MCF 10A (cell line): ENCODE results near the gene GSAP. TPM values are rescaled to one million over a fixed set of nuclear protein-coding genes. Genes with fewer than 3 reads are reported as not detected.

Experiments used
- BruUV-seq: library from RNA; stranded (reverse); fragments of 400-500 nt; replicated peaks from 2 replicates; lab custom pipeline; 2021; lab: Mats Ljungman, UMichigan
- CTCF ChIA-PET: fragments of 300-600 bp; sonication (Branson Sonifier 250); formaldehyde crosslinking; extraction: SDS; loops from one replicate; lab custom pipeline; 2021; ENCODE audit warnings: antibody characterized with exemption, inconsistent platforms; lab: Yijun Ruan, JAX
- POLR2A ChIA-PET: fragments of 300-600, 350-650 bp; sonication (Branson Sonifier 250); formaldehyde crosslinking; extraction: SDS; loops from one replicate; lab custom pipeline; 2020; ENCODE audit warnings: antibody characterized with exemption, inconsistent platforms; lab: Yijun Ruan, JAX
- DNase-seq: peaks from one replicate; pipeline ENCODE4 v3.0.0-alpha.2; 2018; ENCODE audit not compliant: unreplicated experiment
- H3K27ac Mint-ChIP-seq: one replicate; pipeline ENCODE4 v1.8.0; 2022; ENCODE audit warnings: mild to moderate bottlenecking, low read depth, mixed read lengths; ENCODE audit not compliant: unreplicated experiment
- H3K27me3 Mint-ChIP-seq: one replicate; pipeline ENCODE4 v1.8.0; 2022; ENCODE audit warnings: mixed read lengths; ENCODE audit not compliant: insufficient read depth, unreplicated experiment
- H3K36me3 Mint-ChIP-seq: one replicate; pipeline ENCODE4 v1.8.0; 2022; ENCODE audit warnings: mild to moderate bottlenecking, moderate library complexity, mixed read lengths; ENCODE audit not compliant: insufficient read depth, unreplicated experiment
- H3K4me1 Mint-ChIP-seq: one replicate; pipeline ENCODE4 v1.8.0; 2022; ENCODE audit warnings: mixed read lengths; ENCODE audit not compliant: insufficient read depth, unreplicated experiment
- H3K4me3 Mint-ChIP-seq: one replicate; pipeline ENCODE4 v1.8.0; 2022; ENCODE audit warnings: mild to moderate bottlenecking, moderate library complexity, mixed read lengths; ENCODE audit not compliant: unreplicated experiment
- H3K9me3 Mint-ChIP-seq: one replicate; pipeline ENCODE4 v1.8.0; 2022; ENCODE audit warnings: mixed read lengths; ENCODE audit not compliant: unreplicated experiment
- intact Hi-C: fragments of 100-400 bp; cut with micrococcal nuclease; formaldehyde crosslinking; loops from 2 replicates; pipeline ENCODE4 v1.14.1; 2022
- total RNA-seq: library from RNA; stranded (reverse); gene quantifications from 2 replicates; pipeline ENCODE4 v1.2.3, GENCODE V29; 2022
- TF ChIP-seq, protein P1 (sequence below): fragments of 200-600 bp; IDR thresholded peaks from one replicate; pipeline ENCODE4 v1.8.0; 2022; ENCODE audit warnings: antibody characterized with exemption, mild to moderate bottlenecking; ENCODE audit not compliant: unreplicated experiment

GSAP gene
- total RNA-seq, 1 experiment from 2014 or later, result 13.7 TPM

DNA sequence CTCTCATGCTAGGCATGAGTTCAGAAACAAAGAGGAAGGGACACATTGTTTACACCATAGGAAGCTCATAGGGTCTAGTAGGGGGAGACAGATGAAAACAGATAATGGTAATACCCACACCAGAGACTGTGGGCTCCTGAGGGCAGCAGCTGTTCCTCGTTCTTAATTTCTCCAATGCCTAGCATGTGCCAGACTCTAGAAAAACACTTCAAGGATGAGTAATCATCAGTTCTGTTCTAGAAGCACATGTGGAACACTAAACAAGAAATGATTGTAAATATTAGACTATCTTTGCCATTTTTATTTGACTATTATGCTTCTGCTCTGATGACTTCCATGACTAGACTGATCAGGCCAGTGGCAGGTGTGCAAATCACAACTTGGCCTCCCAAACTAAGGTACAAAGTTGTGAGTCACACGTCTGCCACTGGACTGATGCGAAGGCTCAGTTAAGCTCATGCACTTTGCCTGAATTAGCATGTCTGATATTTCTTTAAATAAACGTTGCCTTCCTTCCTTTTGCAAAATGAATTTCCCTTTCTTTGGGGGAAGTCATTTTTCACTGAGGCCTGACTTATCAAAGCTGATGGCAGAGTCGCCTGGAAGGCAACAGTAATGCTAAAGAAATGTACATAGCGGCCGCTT lies 127.4 kb downstream of the GSAP start:
- no peak overlapping the region for H3K27ac Mint-ChIP-seq
- H3K27me3 Mint-ChIP-seq, result no peaks in the 10 kb centered on the region
- intact Hi-C loops, result no loop called here
- no peaks in the 10 kb centered on the region for H3K36me3 Mint-ChIP-seq
- peaks cover 8% of the 10 kb centered on the region for H3K9me3 Mint-ChIP-seq
- TF ChIP-seq, protein P1, sequence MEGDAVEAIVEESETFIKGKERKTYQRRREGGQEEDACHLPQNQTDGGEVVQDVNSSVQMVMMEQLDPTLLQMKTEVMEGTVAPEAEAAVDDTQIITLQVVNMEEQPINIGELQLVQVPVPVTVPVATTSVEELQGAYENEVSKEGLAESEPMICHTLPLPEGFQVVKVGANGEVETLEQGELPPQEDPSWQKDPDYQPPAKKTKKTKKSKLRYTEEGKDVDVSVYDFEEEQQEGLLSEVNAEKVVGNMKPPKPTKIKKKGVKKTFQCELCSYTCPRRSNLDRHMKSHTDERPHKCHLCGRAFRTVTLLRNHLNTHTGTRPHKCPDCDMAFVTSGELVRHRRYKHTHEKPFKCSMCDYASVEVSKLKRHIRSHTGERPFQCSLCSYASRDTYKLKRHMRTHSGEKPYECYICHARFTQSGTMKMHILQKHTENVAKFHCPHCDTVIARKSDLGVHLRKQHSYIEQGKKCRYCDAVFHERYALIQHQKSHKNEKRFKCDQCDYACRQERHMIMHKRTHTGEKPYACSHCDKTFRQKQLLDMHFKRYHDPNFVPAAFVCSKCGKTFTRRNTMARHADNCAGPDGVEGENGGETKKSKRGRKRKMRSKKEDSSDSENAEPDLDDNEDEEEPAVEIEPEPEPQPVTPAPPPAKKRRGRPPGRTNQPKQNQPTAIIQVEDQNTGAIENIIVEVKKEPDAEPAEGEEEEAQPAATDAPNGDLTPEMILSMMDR, result no peak
- no TSS peak for BruUV-seq
- H3K4me3 Mint-ChIP-seq, result no peak overlapping the region
- DNase-seq, result no peak
- POLR2A ChIA-PET, result no interaction called here
- H3K4me1 Mint-ChIP-seq, result peaks cover 6% of the 10 kb centered on the region
- CTCF ChIA-PET, result interaction anchor here (1.3 kb wide), 1 partner anchor 43 kb away, joined by 3 read pairs; no protein-coding TSS in a partner anchor

DNA sequence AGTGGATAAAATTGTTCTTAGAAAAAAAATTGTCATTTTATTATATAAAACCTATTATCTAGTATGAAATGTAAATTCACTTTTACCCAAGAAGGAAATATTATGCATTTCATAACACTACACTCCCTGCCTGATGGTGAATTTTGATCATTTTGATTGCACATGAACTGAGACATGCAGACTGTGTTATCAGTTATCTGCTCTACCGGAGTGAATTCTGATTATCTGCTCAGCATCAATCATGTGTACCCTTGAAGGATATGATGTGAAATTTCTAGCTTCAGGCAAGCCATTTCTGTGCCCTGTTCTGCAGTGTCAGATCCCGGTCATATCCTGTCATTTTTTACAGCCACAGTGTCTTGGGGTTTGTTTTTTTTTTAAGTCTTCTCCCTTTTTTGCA lies 131.5 kb downstream of the GSAP start:
- intact Hi-C loops, result no loop called here
- Mint-ChIP-seq H3K27me3 (no peaks in the 10 kb centered on the region), H3K9me3 (peaks cover 8% of the 10 kb centered on the region), H3K27ac (no peak overlapping the region), H3K36me3 (no peaks in the 10 kb centered on the region), H3K4me1 (peaks cover 6% of the 10 kb centered on the region), H3K4me3 (no peak overlapping the region)
- DNase-seq, result no peak
- no TSS peak for BruUV-seq
- ChIA-PET CTCF (interaction anchor here (0.7 kb wide), 1 partner anchor 47 kb away, joined by 3 read pairs; no protein-coding TSS in a partner anchor), POLR2A (no interaction called here)
- TF ChIP-seq, protein P1, result no peak

DNA sequence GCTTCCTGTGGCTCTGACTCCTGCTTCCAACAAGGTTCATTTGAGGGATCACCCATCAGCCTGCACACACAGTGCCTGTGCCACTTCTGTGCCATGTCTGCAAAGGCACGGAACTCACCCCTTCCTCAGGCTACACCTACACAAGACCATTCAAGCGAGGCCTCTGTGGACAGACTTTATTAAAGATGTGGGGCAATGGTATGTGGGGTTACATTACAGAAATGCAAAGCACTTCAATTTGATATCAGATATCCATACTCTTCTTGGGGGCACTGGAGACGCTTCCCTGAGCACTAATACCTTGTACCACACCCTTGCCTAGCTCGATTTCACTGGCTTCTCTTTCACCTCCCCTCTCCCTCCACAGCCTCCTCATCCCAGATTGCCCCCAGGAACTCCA lies 132.1 kb downstream of the GSAP start:
- Mint-ChIP-seq H3K27ac (no peak overlapping the region), H3K4me1 (peaks cover under 1% of the 10 kb centered on the region), H3K9me3 (peaks cover 8% of the 10 kb centered on the region), H3K27me3 (no peaks in the 10 kb centered on the region), H3K4me3 (no peak overlapping the region), H3K36me3 (no peaks in the 10 kb centered on the region)
- no peak for DNase-seq
- ChIA-PET POLR2A (no interaction called here), CTCF (interaction anchor here (0.7 kb wide), 1 partner anchor 650 kb away, joined by 4 read pairs; no protein-coding TSS in a partner anchor)
- intact Hi-C loops, result no loop called here
- BruUV-seq, result no TSS peak
- TF ChIP-seq, protein P1, result no peak

DNA sequence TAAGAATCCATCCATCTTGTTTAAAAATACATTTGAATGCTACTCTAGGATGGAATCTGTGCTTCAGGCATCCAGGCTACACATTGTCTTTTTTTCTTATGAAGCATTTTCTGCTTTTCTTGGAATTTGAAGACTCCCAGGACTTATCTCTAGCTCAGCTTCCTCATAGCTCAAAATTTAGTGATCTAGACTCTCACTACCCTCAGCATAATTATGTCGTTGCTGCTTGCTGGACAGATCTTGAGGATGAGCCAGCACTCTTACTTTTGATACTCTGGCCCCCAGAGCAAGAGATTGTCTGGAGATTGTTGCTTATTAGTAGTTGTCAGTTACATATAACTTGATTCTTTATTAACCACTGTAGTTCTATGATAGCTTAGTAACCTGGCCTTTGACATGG lies 133.3 kb downstream of the GSAP start:
- Mint-ChIP-seq H3K4me1 (no peaks in the 10 kb centered on the region), H3K4me3 (no peak overlapping the region), H3K27me3 (no peaks in the 10 kb centered on the region), H3K36me3 (no peaks in the 10 kb centered on the region), H3K27ac (no peak overlapping the region), H3K9me3 (peaks cover 8% of the 10 kb centered on the region)
- POLR2A ChIA-PET, result interaction anchor here (0.7 kb wide), 1 partner anchor 27 kb away, joined by 4 read pairs; no protein-coding TSS in a partner anchor
- no peak for DNase-seq
- intact Hi-C loops, result no loop called here
- no TSS peak for BruUV-seq
- CTCF ChIA-PET, result interaction anchor here (0.6 kb wide), 1 partner anchor 1561 kb away, joined by 3 read pairs; no protein-coding TSS in a partner anchor
- TF ChIP-seq, protein P1, result no peak
